ENCODE data around the gene RBM10.
A peak's percentile ranks its signal among the peaks of the same experiment; 100 is the strongest.
"Not testable (repeated sequence)": the region's sequence is repeated elsewhere in the genome, so short reads cannot be mapped to it uniquely, and the experiment has no call there.

The RBM10 gene

GRCh38 chrX:47144626-47145394, at the start of gene RBM10, which contains the start of gene NDUFB11:
Gene RBM10 (plus strand): TSS chrX:47145221. CDS start chrX:47147482, 2,261 bp downstream.
Gene NDUFB11 (minus strand): TSS chrX:47144702. CDS start chrX:47144679, 23 bp downstream.
- DNase-seq, result peak; percentile 95

- DNase-seq, result no peak
These were observed 48.0 kb upstream of the RBM10 start for GRCh38 chrX:47097018-47097417.

- DNase-seq, result no peak
These were observed 46.5 kb upstream of the RBM10 start for GRCh38 chrX:47098338-47099094.

GRCh38 chrX:47101206-47101605, 43.8 kb upstream of the RBM10 start:
- DNase-seq, result no peak

- DNase-seq, result not testable (repeated sequence)
These were observed 33.9 kb upstream of the RBM10 start for GRCh38 chrX:47110936-47111615.

GRCh38 chrX:47112316-47112954, 32.6 kb upstream of the RBM10 start:
- DNase-seq, result no peak

GRCh38 chrX:47116551-47117110, 28.4 kb upstream of the RBM10 start:
- DNase-seq, result not testable (repeated sequence)

- not testable (repeated sequence) for DNase-seq
These were observed 20.6 kb upstream of the RBM10 start for GRCh38 chrX:47124466-47124865.

- peak; percentile 95 for DNase-seq
These were observed 15.7 kb upstream of the RBM10 start for GRCh38 chrX:47129157-47129898.

- DNase-seq, result no peak
These were observed 15.1 kb upstream of the RBM10 start for GRCh38 chrX:47129899-47130358.

GRCh38 chrX:47133493-47133892, 11.5 kb upstream of the RBM10 start:
- DNase-seq, result no peak

- not testable (repeated sequence) for DNase-seq
These were observed 9.4 kb upstream of the RBM10 start for GRCh38 chrX:47135650-47136049.

GRCh38 chrX:47138171-47138570, 6.8 kb upstream of the RBM10 start:
- DNase-seq, result no peak

GRCh38 chrX:47143894-47144625, 961 bp upstream of the RBM10 start:
- DNase-seq, result peak; percentile 85

GRCh38 chrX:47145395-47146120, 537 bp downstream of the RBM10 start:
- no peak for DNase-seq

- no peak for DNase-seq
These were observed 1.3 kb downstream of the RBM10 start for GRCh38 chrX:47146121-47146935.

GRCh38 chrX:47146936-47147859, 2.2 kb downstream of the RBM10 start:
- no peak for DNase-seq

- no peak for DNase-seq
These were observed 3.9 kb downstream of the RBM10 start for GRCh38 chrX:47148946-47149345.
